Activated T-helper 2 cell treated with anti-CD3 and anti-CD28 coated beads, Interferon-gamma antibody, Interleukin-2, Interleukin-4, amounts not matched to agents 10 μg/mL and 5 μg/mL and 100 μg/mL, durations not matched to agents 14 hours and 24 hours and 36 hours (primary cell): ENCODE results near the gene C15orf39. TPM values are rescaled to one million over a fixed set of nuclear protein-coding genes. Genes with fewer than 3 reads are reported as not detected.
"Not testable (repeated sequence)": the region's sequence is repeated elsewhere in the genome, so short reads cannot be mapped to it uniquely, and the experiment has no call there.

Source experiments
- DNase-seq: peaks from one replicate; pipeline ENCODE4 v3.0.0; 2021; ENCODE audit warnings: low spot score
- H3K27ac Mint-ChIP-seq: one replicate; pipeline ENCODE4 v1.8.0; 2021; ENCODE audit warnings: mixed read lengths
- H3K27me3 Mint-ChIP-seq: one replicate; pipeline ENCODE4 v1.8.0; 2021; ENCODE audit warnings: low read depth, mixed read lengths
- H3K36me3 Mint-ChIP-seq: one replicate; pipeline ENCODE4 v1.8.0; 2021; ENCODE audit warnings: low read depth, mixed read lengths
- H3K4me1 Mint-ChIP-seq: one replicate; pipeline ENCODE4 v1.8.0; 2021; ENCODE audit warnings: low read depth, mixed read lengths
- H3K4me3 Mint-ChIP-seq: one replicate; pipeline ENCODE4 v1.8.0; 2021; ENCODE audit warnings: low read depth, mild to moderate bottlenecking, moderate library complexity, mixed read lengths
- H3K9me3 Mint-ChIP-seq: one replicate; pipeline ENCODE4 v1.8.0; 2021; ENCODE audit warnings: mixed read lengths
- intact Hi-C: fragments of 100-400 bp; cut with micrococcal nuclease; formaldehyde crosslinking; loops from one replicate; pipeline ENCODE4 v1.15.1; 2023
- total RNA-seq: library from RNA; stranded (reverse); gene quantifications from 2 replicates; pipeline ENCODE4 v1.2.3, GENCODE V29; 2022

C15orf39 gene
- total RNA-seq, 1 donor from 2014 or later, result 63.5 TPM

DNA sequence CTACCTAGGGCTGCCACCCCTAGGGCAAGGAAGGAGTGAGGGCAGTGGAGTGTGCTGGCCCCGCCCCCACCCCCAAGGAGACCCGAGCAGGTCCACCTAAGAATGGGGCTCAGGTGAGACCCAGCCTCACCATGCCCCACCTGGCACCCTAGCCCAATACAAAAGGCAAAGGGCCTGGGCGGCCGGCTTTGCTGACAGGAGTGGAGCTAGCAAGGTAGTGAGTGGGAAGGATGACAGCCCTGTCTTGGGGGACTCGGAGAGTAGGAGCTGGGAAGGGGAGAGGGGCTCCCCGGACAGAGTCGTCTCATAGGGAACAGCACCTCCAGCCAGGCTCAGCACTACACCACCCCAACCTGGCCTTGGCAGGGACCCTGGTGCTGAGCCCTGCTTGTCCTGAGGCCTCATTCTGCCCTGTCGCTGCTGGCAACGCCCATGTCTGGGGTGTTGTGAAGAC lies 12.1 kb downstream of the C15orf39 start:
- Mint-ChIP-seq H3K4me3 (no peak overlapping the region), H3K27ac (no peak overlapping the region), H3K36me3 (peaks cover 45% of the 10 kb centered on the region), H3K9me3 (no peaks in the 10 kb centered on the region), H3K27me3 (no peaks in the 10 kb centered on the region), H3K4me1 (peaks cover 12% of the 10 kb centered on the region)
- DNase-seq, result no peak
- intact Hi-C loops, result no loop called here

DNA sequence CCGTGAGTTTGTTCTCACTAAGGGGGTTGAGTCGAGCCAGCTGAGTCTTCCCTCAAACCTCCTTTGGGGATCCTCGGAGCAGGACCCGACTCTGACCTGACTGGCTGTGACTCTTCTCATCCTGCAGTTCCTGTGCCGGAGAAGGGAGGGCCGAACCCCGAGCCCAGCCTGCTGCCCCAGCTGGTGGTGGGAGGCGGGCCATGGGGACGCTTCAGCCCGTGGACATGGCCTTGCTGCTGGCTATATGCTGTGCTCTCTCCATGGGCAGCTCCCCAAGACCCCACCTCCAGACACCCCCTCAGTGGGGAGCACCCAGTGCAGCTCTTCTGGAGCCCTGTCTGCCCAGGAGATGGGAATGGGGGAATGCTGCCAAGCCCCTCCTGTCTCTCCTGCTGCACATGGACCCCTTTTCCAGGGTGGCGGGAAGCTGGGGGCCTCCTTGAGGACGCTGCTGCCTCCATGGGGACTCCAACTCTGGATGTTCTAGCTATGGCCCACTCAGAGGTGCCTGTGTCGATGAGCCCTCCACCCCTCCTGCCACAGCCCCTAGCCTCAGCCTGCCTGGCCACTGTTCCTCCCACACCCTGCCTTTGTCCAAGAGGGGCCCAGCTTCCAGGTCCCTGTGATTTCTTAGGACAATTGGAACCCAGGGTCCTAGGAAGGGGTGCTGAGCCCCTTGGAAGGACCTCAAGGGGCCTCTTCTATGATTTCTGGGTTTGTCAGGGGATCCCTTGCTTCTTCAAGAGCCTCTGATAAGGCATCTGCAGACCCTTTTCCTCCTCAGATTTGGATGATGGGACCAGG lies 12.8 kb downstream of the C15orf39 start:
- Mint-ChIP-seq H3K27ac (no peak overlapping the region), H3K4me3 (no peak overlapping the region), H3K36me3 (peaks cover 38% of the 10 kb centered on the region), H3K4me1 (peaks cover 7% of the 10 kb centered on the region), H3K27me3 (no peaks in the 10 kb centered on the region), H3K9me3 (no peaks in the 10 kb centered on the region)
- no peak for DNase-seq
- intact Hi-C loops, result no loop called here

DNA sequence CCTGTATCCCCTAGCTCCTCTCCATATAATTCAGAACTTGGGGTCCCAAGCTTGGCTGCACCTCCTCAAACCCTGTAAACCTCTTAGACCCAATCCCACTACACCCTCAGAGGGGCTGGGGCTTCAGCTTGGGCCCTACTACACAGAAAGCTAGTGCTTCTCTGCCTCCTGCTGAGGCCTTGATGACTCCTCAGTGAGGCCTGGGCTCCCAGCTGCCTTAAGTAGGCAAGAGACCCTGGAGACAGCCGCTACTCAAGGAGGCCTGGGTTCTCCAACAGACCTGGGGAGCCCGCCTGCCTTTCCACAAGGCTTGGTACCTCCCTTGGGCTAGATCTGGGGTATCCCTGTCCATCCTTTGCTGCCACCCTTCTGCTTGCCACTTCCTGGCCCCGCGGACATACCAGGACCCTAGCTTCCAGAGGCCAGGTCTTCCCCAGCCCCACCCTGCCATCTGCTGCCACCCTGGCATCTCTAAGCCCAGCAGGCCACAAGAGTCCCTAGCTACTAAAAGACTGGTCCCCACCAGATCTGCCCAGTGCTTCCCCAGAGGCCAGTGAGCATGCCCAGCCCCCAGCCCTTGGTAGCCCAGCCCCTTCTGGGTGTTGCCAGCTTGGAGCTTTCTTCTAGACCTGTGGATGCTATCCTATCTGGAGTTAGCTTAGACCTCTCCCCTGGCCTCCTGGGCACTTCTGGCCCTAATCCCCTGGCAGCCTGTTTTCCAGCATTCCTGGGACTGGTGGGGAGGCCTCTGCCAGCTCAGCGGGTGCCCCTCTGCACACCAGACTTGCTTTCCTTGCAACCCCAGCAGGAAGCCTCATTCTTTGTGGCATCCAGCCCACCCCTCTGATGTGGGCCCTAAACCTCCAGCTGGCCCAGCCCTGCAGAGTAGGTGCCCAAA lies 13.7 kb downstream of the C15orf39 start:
- peaks cover 31% of the 10 kb centered on the region for H3K36me3 Mint-ChIP-seq
- DNase-seq, result no peak
- H3K27ac Mint-ChIP-seq, result peak overlapping the region; percentile 38

DNA sequence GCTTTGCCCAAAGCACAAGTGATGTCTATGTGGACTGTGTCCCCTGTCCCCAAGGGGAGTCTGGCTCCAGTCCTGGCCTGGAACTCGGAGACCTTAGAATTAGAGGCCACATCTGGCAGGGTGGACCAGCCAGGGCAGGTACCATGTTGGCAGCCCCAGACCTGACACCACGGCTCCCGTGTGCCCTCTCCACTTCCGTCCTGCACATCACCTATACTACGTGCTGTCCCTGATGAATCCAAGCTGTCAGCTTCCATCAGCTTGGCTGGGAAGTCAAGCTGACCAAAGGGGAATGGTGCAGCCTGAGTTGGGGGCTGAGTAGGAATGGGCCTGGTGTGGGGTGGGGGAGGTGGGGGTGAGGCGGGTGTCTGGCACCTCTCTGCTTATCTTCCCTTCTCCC lies 15.3 kb downstream of the C15orf39 start:
- peaks cover 17% of the 10 kb centered on the region for H3K36me3 Mint-ChIP-seq

More for the DNA sequence above, 13.7 kb downstream of the C15orf39 start:
- intact Hi-C loops, result no loop called here
- Mint-ChIP-seq H3K4me3 (no peak overlapping the region), H3K27me3 (no peaks in the 10 kb centered on the region), H3K4me1 (peaks cover 2% of the 10 kb centered on the region), H3K9me3 (no peaks in the 10 kb centered on the region)

DNA sequence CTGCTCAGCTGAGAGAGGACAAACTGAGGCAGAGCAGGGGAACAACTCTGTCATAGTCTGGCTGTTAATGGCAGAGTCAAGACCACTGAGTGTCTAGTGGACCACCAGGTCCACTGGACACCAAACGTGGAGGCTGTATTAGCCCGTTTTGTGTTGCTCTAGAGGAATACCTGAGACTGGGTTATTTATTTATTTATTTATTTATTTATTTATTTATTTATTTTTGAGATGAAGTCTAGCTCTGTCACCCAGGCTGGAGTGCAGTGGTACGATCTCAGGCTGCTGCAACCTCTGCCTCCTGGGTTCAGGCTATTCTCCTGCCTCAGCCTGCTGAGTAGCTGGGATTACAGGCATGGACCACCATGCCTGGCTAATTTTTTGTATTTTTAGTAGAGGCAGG lies 15.9 kb downstream of the C15orf39 start:
- H3K27ac Mint-ChIP-seq, H3K9me3 Mint-ChIP-seq, intact Hi-C loops, DNase-seq, H3K27me3 Mint-ChIP-seq, H3K4me1 Mint-ChIP-seq, H3K4me3 Mint-ChIP-seq: not testable (repeated sequence)
- H3K36me3 Mint-ChIP-seq, result peaks cover 12% of the 10 kb centered on the region

More for the DNA sequence above, 15.3 kb downstream of the C15orf39 start:
- no peak overlapping the region for H3K27ac Mint-ChIP-seq
- intact Hi-C loops, result no loop called here
- no peak overlapping the region for H3K4me3 Mint-ChIP-seq
- DNase-seq, result no peak
- H3K9me3 Mint-ChIP-seq, result no peaks in the 10 kb centered on the region
- H3K27me3 Mint-ChIP-seq, result no peaks in the 10 kb centered on the region
- H3K4me1 Mint-ChIP-seq, result no peaks in the 10 kb centered on the region

DNA sequence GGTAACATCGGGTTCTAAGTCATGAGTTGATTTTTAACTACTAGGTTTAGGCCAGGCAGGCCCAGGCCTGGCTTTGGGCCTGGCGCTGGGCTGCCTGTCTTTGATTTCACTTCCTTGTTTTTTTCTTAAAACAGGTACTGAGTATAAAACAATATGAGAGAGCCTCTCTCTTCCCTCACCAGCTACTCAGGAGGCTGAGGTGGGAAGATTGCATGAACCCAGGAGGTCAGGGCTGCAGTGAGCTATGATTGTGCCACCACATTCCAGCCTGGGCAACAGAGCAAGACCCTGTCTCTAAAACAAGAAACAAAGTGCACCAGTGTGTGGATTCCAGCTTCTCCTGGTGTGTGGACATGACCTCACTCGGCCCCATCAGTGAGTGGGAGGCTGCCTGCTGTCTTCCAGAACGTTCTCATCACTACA lies 17.8 kb downstream of the C15orf39 start:
- H3K4me3 Mint-ChIP-seq, H3K27ac Mint-ChIP-seq, H3K4me1 Mint-ChIP-seq, H3K27me3 Mint-ChIP-seq, H3K36me3 Mint-ChIP-seq, intact Hi-C loops, H3K9me3 Mint-ChIP-seq, DNase-seq: not testable (repeated sequence)

DNA sequence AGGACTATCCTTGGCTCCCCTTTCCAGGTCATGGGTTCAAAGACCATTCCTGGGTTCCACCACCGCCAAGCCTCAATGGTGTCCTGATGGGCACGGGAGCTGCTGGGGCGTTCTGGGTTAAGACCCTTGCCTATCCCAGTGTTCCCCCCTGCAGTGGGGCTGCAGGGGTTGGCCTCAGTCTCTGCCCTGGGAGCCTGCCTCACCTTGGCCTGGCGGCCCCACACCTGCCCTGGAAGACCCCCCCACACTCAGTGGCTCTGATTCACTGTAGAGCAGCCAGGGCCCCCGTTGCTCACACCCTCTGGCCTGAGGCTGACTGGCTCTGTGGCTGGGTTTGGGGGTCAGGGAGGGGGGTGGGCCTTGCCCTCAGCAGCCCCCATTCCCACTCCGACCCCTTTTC lies 22.0 kb downstream of the C15orf39 start:
- no peak for DNase-seq
- Mint-ChIP-seq H3K36me3 (no peaks in the 10 kb centered on the region), H3K27me3 (no peaks in the 10 kb centered on the region), H3K27ac (no peak overlapping the region), H3K4me3 (no peak overlapping the region), H3K4me1 (no peaks in the 10 kb centered on the region), H3K9me3 (no peaks in the 10 kb centered on the region)
- intact Hi-C loops, result no loop called here

DNA sequence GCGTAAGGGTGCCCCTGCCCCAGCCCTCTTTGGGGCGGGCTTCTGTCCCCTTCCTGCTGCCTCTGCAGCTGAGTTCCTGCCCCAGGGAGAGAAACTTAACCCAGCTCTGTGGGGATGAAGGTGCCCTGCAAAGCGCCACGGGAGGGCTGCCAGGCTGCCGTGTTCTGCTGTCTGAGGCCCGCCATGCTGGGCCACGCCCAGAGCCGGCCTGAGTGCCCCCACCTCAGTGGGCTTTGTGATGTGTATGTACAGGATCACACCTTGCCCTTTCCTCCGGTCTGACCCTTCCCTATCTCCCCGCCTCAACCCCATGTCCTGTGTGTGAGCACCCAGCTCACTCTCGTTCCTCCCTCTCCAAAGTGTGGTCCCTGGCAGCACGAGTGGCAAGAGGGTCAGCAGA lies 22.6 kb downstream of the C15orf39 start:
- Mint-ChIP-seq H3K36me3 (no peaks in the 10 kb centered on the region), H3K27me3 (no peaks in the 10 kb centered on the region), H3K27ac (no peak overlapping the region), H3K4me1 (no peaks in the 10 kb centered on the region), H3K4me3 (no peak overlapping the region), H3K9me3 (no peaks in the 10 kb centered on the region)
- intact Hi-C loops, result no loop called here
- DNase-seq, result no peak

DNA sequence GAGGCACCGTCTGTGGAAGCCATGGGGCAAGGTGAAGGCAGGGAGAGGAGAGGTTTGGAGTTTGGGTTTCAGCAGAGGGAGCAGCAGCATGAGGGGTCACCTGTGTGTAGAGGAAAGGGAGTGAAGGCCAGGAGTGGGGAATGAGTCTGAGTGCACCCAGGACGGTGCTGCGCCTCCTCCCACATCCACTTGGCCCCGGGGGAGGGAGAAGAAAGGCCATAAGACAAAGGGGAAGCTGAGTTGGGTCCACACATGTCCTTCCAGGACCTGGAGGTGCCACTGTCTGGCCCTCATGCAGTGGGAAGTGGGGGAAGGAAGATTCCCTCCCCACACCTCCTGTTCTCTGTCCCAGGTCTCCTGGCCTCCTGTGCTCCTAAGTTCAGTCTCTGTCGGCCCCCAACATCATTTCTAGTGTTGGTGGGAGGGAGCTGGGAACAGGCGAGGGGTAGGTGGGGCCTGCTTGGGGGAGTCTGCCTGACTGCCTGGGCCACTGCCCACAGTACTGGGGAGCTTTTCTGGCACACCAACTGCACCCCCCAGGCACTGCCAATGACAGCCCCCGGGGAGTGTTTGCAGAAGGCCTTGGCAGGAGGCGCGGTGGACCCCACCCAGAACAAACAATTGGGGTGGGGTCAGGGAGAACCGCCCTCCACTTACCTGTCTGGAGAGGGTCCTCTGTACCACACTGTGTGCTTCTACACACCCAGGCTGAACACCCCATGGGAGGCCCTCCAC lies 23.6 kb downstream of the C15orf39 start:
- H3K4me1 Mint-ChIP-seq, H3K4me3 Mint-ChIP-seq, intact Hi-C loops, DNase-seq, H3K36me3 Mint-ChIP-seq, H3K27me3 Mint-ChIP-seq, H3K27ac Mint-ChIP-seq, H3K9me3 Mint-ChIP-seq: not testable (repeated sequence)

DNA sequence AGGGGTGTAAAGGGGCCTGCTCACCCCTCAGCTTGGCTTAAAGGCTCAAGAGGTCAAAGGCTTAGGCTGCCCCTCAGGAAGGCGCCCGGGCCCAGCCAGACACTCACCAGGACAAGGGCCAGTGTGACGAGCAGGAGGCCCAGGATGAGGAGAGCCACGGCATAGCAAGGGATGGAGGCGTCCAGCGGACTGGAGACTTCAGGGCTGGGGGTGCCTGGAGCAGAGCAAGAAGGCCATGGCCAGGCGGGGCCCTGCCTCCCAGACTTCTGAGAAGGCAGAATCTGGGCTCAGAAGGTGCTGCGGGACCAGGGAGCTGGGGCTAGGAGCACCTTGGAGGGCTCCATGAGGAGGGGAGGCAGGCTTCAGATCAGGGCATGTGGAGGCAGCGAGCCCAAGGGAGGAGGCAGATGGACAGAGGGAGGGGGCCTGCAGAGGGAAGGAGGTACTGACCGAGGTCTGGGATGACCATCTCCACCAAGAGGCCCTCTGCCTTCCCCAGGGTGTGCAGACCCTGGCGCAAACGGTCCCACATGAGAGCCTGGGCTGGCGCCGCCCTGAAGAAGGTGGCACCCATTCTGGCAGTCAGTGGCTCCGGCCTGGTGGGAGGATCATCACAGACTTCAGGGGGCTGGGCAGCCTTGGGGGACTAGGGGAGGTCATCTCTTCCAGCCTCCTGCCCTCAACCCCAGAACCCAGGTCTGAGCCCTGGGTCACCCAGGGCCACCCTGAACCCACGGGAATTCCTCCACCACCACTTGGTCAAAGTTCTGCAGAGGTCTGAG lies 24.5 kb downstream of the C15orf39 start:
- no peaks in the 10 kb centered on the region for H3K9me3 Mint-ChIP-seq
- intact Hi-C loops, result no loop called here
- no peaks in the 10 kb centered on the region for H3K36me3 Mint-ChIP-seq
- H3K27me3 Mint-ChIP-seq, result no peaks in the 10 kb centered on the region
- no peak overlapping the region for H3K4me3 Mint-ChIP-seq
- no peaks in the 10 kb centered on the region for H3K4me1 Mint-ChIP-seq
- H3K27ac Mint-ChIP-seq, result no peak overlapping the region
- DNase-seq, result no peak

DNA sequence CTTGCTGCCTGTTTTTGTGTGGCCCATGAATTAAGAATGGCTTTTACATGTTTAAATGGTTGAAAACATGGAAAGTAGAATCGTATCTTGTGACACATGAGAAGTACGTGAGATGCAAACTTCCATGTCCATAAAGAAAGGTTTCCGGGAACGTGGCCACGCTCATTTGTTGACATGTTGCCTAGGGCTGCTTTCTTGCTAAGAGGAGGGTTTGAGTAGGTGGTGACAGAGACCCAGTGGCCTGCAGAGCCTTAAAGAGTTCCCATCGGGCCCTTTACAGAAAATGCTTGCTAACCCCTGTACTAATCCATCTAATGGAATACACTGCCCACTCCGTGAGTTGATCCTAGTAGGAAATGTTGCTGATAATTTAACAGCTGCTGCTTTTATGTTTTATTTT lies 25.4 kb downstream of the C15orf39 start:
- H3K27me3 Mint-ChIP-seq, intact Hi-C loops, H3K4me3 Mint-ChIP-seq, H3K4me1 Mint-ChIP-seq, DNase-seq, H3K9me3 Mint-ChIP-seq, H3K27ac Mint-ChIP-seq, H3K36me3 Mint-ChIP-seq: not testable (repeated sequence)

DNA sequence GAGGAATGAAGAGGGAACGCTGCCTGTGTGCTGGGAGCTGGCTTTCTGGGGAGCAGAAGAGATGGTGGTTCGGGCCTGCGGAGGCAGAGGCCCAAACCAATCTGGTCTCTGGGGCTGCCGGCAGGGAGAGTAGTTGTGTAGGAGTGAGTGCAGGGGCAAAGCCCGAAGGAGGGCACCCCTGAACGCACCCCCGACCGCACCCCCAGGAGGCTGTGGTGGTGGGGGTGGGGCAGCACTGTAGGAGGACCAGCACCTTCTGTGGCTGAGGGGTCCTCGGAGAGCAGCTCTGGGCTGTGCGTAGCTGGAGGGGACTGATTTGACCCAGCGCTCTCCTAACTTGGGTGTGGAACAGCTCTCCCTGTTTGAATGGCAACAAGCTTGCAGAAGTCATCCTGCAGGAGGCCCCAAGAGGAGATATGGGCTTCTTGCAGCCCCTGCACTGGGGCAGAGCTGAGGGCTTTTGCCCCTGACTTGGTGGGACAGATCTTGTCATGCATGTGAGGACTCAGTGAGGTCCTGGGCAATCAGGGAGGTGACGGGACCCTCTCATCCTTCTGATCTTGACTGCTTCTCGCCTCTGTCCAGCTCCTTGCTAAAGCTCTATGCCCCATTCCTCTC lies 26.1 kb downstream of the C15orf39 start:
- Mint-ChIP-seq H3K27me3 (peaks cover 3% of the 10 kb centered on the region), H3K4me3 (no peak overlapping the region), H3K36me3 (no peaks in the 10 kb centered on the region), H3K4me1 (no peaks in the 10 kb centered on the region), H3K9me3 (no peaks in the 10 kb centered on the region), H3K27ac (no peak overlapping the region)
- no peak for DNase-seq
- intact Hi-C loops, result no loop called here
